SKM-1 treated with dmso at 0.1 percent for 144 hours (cell line): ENCODE results near the gene FBXO9.
"Not testable (repeated sequence)": the region's sequence is repeated elsewhere in the genome, so short reads cannot be mapped to it uniquely, and the experiment has no call there.

Experiments used
- DNase-seq: peaks from one replicate; lab custom pipeline; 2025; ENCODE audit not compliant: unreplicated experiment; lab: John Stamatoyannopoulos, UW

Gene FBXO9

GRCh38 chr6:53045891-53046673 is 19.1 kb upstream of the FBXO9 start:
- no peak for DNase-seq

- DNase-seq = no peak
Observed at GRCh38 chr6:53048431-53049195, 16.6 kb upstream of the FBXO9 start.

- DNase-seq = no peak
Observed at GRCh38 chr6:53049415-53049814, 15.8 kb upstream of the FBXO9 start.

- not testable (repeated sequence) for DNase-seq
Observed at GRCh38 chr6:53052152-53052551, 13.1 kb upstream of the FBXO9 start.

GRCh38 chr6:53054532-53054931 is 10.7 kb upstream of the FBXO9 start:
- DNase-seq = no peak

- DNase-seq = no peak
Observed at GRCh38 chr6:53055873-53056272, 9.3 kb upstream of the FBXO9 start.

- no peak for DNase-seq
Observed at GRCh38 chr6:53056273-53056672, 8.9 kb upstream of the FBXO9 start.

GRCh38 chr6:53058388-53059195 is 6.6 kb upstream of the FBXO9 start:
- DNase-seq = no peak

GRCh38 chr6:53059648-53060589 is 5.3 kb upstream of the FBXO9 start:
- DNase-seq = no peak

GRCh38 chr6:53062169-53062539 is 3.0 kb upstream of the FBXO9 start:
- no peak for DNase-seq

- DNase-seq = not testable (repeated sequence)
Observed at GRCh38 chr6:53064255-53064654, 949 bp upstream of the FBXO9 start.

- peak; percentile 96 for DNase-seq
Observed at GRCh38 chr6:53064726-53065265, 408 bp upstream of the FBXO9 start.

- no peak for DNase-seq
Observed at GRCh38 chr6:53066077-53066417, 843 bp downstream of the FBXO9 start.

- DNase-seq = no peak
Observed at GRCh38 chr6:53066874-53067706, 1.9 kb downstream of the FBXO9 start.

GRCh38 chr6:53067849-53068361 is 2.7 kb downstream of the FBXO9 start:
- DNase-seq = no peak

GRCh38 chr6:53069427-53069826 is 4.2 kb downstream of the FBXO9 start:
- no peak for DNase-seq

- DNase-seq = no peak
Observed at GRCh38 chr6:53070806-53071205, 5.6 kb downstream of the FBXO9 start.

GRCh38 chr6:53074347-53074746 is 9.1 kb downstream of the FBXO9 start:
- DNase-seq = no peak

GRCh38 chr6:53080813-53081212 is 15.6 kb downstream of the FBXO9 start:
- no peak for DNase-seq
